Measurements from ENCODE around the gene DNAAF8.

Gene DNAAF8

DNA sequence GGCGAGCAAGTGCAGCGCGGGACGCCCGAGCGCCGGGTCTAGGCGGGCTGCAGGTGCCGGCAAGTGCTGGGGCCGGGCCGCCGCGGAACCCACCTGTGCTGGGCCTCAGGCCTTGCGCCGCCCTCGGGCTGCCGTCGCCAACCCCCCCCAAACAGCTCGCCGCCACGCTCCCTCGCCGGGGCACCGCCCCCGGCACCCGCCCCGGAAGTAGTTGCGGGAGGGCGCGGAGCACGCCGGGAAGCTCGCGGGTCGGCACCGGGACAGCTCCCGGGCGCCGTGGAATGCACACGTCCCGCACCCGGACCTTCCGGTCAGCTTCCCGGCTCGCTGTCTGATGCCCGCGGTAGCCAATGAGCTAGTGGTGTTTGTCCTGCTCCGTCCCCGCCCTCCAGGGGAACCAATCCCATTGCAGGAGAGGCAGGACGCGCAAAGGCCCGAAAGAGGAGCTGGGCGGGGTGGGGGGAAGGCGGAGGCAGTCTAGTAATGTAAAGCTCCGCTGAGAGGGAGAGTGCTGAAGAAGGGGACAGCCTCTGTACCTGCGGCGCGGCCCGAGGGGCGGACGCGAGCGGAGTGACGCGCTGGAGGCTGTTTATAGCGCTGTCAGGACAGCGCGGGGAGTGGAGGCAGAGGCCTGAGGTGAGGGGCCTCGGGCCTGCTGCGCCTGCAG is at the start of gene DNAAF8, which contains the start of gene ANKS3:
TSS of gene DNAAF8 (plus strand) at position 475 of the 667 bp plus-strand sequence. CDS start 1,978 bp downstream, outside the sequence.
TSS of gene ANKS3 (minus strand) at position 209 of the 667 bp plus-strand sequence. CDS start 4,122 bp downstream, outside the sequence.
- peak; percentile 64 to 82 for DNase-seq (ENCODE audit: low read depth in 2 of 2)

DNA sequence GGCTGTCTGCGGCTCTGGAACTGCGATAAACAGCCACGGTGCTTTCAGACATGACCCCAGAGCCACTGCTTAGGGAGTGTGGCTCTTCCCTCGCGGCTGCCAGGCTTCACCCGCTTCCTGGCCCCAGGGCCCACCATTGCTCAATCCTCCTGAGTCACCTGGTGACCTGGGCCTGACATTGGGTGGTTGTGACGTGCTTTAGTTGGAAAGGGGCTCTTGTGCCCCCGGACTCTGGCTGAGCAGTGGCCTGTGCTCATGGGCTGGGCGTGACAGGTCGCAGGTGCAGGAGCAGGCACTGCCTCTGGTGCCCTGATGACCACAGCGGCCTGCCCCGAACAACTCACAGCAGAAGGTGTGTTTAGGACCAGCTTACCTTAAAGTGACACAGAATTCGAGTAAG is 49.6 kb upstream of the DNAAF8 start:
- no peak for DNase-seq (ENCODE audit: low read depth in 2 of 2)

DNA sequence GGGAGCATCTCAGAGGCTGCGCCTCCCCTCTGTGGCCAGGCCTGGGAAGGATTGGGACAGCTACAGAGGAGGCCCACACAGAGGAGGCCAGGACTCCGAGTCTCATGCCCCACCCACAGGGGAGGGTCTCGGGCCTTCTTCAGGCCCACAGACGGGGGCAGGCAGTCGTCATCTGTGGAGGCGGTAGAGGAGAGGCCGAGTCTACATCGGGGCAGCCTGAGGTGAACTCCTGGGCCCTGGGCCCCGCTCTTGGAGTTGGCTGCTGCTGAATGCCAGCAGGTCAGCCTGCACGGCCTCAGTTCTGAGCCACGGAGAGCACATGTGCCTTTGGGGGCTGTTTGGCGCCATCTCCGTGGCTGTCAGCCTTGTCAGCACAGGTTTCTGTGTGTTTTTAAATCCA is 49.0 kb upstream of the DNAAF8 start:
- no peak for DNase-seq (ENCODE audit: low read depth in 2 of 2)

DNA sequence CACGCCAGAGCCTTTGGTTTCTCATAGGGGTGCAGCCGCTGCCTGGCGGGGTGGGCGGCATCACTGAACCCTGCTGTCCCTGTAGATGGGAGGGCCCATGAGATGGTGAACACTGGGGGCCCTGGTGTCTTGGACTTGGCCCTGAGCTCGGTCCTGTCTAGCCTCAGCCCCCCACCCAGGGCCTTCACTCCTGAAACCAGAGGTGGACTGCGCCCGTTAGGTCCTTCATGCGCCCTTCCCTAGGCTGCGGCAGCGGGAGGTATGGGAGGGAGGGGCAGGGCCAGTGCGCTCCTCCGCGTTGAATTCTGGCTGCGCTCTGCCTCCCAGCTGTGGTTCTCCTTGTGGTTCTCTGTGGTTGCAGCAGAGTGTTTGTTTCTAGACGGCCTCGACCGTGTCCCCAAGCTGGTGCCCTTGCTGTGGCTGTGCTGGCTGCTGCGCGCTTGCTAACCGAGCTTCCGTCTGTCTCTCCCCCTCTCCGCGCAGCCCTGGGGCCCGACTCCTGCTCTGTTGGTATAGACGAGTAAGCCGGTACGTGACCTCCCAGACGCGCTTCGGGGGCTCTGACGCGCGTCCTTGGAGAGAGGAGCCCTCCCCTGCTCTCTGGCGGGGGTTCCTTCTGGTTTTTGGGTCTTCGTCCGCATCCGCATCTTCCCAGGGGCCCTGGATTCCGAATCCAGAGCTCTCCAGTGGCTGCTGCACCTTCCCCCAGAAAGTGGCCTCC is 48.4 kb upstream of the DNAAF8 start:
- DNase-seq (ENCODE audit: low read depth in 2 of 2): no peak

DNA sequence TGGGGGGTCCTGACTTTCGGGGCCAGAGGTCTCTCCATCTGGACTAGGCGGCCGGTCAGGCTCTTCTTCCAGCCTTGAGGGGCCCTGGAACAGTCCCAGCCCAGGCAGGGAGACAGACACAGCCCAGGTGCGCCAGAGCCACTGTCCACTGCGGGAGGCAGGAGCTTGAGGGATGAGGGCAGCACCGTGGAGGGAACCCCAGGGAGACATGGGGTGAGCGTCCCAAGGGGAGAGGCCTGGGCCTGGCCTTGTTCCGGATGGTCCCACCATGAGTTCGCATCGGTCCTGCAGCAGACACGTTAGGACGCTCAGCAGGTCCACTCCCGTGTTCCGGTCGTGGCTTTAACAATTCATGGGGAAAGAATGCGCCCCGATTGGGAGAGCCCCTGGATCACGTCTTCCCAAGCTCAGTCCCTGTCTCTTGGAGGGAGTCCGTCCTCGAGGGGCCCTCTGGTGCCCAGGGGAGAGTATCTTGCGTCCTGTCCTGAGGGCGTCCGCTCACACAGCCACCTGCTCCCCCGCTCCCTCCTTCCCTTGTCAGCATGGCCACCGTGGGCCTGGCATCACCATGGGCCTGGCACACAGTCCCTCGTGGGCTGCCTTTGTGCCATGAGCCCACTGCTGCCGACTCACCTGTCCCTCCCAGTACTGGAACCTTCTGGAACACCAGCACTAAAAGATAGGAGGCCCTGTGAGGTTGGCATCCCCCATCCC is 47.7 kb upstream of the DNAAF8 start:
- DNase-seq (ENCODE audit: low read depth in 2 of 2): no peak

DNA sequence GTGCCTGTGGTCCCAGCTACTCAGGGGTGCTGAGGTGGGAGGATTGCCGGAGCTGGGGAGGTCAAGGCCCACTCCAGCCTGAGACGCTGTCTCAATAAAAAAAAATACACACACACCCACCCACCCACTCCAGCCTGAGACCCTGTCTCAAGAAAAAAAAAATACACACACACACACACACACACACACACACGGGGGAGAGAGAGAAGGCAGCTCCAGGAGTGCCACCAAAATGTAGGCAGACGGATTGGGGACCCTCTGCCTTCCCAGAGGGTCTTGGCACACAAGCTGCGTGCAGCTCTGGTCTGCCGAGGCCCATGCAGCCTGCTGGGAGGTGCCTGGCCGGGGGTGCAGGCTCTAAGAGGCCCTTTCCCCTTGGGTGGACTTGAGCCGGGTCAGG is 46.9 kb upstream of the DNAAF8 start:
- no peak for DNase-seq (ENCODE audit: low read depth in 2 of 2)

DNA sequence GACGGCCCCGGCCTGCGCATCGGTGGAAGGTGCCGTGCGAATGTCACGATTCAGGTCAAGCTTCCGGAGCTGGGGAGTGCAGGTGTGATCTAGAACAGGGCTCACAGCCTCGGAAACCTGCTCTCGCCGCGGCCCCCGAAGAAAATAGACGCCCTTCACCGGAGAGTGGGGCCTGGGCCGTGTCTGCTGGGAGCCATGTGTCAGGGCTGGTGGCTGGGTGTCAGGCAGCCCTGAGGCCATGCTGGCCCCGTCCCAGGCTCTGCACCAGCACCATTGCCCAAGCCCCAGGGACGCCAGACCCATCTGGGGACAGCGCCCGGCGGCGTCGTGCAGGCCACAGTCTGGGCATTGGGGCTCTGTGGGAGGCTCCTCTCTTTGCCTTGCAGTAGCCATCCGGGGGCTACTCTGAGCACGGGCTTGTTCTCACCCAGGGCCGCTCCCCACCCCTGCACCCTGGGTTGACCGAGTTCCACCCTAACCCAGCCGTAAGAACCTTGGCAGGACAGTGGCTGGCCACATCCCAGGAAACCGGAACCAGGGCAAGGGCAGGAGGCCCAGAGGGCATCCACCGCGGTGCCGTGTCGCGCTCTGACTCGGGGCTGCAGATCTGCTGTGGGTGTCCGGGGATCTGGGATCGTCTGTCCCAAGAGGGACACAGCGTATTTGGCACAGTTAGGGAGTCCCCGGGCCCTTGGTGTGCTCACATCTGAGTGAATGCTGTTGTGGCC is 46.2 kb upstream of the DNAAF8 start:
- no peak for DNase-seq (ENCODE audit: low read depth in 2 of 2)

DNA sequence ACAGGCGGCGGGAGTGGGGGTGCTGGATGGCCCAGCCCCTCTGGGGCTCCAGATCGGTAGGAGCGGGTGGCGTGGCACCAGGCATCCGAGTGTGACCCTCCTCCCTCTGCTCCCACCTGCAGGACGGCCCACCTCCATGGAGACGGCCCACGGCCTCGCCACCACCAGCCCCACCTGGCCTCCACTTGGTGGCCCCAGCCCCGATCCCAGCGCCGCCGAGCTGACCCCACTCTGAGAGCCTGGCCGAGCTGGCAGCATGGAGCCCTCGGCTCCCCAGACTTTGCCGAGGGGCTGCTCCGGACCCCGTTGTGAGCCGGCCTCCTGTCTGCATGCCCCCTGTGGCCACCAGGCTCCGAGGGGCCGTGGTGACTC is 45.7 kb upstream of the DNAAF8 start:
- no peak for DNase-seq (ENCODE audit: low read depth in 2 of 2)

DNA sequence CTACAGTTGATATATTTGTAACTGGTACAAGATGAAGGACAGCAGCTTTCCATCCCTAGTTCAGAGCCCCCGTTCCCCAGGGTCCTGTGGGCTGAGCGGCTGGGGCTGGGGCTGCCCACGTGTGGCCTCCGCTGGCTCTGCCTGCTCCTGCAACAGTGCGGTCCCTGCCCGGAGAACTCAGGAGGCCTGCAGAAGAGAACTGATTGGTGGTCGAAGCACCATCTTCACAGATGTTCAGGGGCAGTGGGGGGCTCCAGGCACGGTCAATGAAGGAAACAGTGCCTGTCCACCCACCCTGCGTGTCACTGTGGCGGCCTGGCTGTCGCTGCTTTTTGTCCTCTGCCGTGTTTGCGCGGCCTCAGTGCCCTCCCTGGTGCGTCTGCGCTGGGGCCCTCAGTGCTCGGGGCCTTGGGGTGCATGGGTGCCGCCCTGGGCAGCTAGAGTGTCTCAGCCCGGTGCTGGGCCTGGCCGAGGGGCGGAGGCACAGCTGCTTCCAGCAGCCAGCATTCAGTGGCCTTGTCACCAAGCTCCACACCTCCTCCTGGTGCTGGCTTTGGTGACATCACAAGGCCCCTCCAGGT is 45.2 kb upstream of the DNAAF8 start:
- DNase-seq (ENCODE audit: low read depth in 2 of 2): no peak

DNA sequence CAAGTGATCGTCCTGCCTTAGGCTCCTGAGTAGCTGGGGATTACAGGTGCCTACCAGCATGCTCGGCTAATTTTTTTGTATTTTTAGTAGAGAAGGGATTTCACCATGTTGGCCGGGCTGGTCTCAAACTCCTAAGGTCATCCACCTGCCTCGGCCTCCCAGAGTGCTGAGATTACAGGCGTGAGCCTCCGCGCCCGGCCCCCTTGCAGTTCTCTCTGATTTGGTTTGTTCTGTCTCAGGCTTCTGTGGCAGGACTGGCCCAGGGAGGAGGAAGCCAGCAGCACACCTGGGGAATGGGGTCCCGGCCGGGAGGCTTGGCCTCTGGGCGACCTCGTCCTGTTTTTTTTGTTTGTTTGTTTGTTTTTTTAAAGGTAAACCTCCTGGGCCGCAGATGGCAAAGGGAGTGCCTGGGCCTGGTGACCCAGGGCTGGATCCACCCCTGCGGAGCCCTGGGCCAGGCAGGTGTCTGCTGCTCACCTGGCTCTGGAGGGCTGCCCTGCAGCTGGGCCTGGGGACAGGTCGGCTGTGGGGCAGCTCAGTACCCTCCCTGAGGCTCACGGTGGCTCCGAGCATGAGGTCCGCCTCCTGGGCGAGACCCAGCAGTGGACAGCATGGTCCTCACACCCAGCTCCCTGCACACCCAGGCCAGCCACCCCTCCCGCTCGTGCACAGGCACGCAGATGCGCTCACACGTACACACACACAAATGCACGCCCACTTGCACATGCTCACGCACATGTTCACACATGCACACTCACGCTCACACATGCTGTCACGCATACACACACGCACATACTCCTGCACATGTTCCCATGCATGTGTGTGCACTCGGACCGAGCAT is 44.3 kb upstream of the DNAAF8 start:
- DNase-seq (ENCODE audit: low read depth in 2 of 2): no peak

DNA sequence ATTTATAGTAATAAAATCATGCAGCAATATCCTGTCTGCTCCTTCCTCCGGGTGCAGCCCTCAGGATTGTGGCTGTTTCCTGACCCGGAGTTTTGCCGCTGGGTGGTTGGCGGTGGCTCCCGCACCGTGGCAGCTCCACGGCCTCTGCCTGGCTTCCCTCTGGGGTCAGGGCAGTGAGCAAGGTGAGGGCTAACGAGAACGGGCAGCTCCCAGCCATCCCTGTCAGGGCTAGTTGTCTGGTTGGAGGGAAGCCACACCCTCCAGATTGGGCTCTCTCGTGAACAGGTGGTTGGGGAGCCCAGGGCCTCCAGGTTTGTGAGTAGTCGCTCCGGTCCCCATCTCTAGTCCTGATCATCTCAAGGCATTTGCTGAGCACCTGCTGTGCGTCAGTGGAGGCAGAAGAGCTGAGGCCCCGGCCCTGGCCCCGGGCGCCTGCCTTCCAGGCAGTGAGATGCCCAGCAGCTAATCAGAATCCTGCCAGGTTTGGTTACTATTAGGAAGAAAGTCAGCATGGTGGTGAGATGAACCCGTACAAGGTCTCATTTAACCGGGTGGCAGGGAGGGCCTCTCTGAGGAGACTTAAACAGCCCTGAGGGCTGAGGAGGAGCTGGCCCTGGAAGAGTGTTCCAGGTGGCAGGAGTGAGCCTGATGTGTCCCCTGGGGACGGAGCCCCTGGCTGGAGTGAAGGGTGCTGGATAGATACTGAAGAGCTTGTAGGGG is 43.2 kb upstream of the DNAAF8 start:
- no peak for DNase-seq (ENCODE audit: low read depth in 2 of 2)

DNA sequence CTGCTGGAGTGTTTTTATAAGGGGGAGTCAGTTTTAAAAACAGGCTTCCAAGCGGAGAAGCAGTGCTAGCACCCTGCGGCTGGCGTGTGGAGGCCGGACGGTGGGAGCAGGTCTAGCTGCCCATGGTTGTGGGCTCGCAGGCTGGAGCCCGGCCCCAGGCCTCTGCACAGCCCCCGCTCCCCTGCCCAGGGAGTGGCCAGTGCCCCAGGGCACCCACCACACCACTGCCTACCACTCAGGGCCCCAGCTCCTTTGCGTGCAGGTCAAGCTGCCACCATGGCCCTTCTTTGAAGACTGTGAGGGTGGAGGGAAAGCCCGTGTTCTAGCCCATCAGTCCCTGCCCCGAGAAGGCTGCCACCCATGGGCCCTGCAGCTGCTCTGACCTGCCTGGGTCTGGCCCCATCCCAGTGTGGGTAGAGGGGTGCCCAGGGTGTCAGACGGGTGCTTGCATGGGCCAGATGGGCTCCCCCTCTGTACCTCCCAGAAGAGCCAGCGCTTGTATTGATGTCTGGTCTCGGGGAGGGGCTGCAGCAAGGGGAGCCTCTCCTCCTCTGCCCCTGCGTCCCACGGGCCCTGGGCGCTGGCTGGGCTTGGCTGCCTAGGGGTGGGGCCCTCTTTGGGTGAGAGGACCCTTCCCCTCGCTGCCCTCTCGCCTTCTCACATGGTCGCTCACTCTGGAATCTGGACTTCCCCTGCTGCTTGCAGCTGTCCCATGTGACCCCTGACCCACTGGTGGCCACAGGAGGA is 42.5 kb upstream of the DNAAF8 start:
- no peak for DNase-seq (ENCODE audit: low read depth in 2 of 2)

DNA sequence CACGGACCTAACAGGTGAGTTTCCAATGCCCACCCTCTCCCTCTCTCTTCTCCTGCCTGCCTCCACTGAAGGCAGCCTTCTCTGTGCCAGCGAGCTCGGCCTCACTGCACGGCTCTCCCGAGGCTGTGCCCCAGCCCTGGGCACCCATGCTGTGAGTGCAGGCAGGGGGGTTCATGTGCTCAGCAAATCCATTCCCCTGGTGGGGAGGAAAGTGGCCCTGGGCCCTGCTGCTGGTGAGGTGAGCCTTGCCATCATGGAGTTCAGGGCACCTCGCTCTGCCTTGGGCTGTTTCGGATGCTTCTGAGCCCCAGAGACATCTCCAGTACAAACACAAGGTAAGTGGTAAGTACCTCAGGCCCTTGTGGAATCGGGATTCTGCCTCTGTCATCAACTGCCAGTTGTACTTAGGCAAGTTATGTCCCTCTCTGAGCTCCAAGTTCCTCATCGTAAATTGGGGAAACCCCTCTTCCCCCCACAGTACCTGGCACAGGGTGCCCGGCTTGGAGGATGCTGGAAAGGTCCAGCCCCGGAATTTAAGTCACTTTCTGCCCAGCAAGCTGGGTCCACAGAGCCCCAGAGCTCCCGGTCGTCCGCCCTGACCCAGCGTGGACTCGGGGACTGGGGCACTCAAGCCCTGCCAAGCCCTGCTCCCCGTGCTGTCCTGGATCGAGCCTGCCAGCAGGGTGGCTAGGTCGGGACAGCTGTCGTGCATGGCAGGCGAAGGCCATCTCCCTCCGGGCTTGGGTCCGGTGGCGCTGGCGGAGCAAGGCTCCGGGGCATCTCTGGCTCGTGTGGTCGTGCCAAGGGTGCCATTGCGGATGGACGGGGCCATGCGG is 41.7 kb upstream of the DNAAF8 start:
- DNase-seq (ENCODE audit: low read depth in 2 of 2): no peak

DNA sequence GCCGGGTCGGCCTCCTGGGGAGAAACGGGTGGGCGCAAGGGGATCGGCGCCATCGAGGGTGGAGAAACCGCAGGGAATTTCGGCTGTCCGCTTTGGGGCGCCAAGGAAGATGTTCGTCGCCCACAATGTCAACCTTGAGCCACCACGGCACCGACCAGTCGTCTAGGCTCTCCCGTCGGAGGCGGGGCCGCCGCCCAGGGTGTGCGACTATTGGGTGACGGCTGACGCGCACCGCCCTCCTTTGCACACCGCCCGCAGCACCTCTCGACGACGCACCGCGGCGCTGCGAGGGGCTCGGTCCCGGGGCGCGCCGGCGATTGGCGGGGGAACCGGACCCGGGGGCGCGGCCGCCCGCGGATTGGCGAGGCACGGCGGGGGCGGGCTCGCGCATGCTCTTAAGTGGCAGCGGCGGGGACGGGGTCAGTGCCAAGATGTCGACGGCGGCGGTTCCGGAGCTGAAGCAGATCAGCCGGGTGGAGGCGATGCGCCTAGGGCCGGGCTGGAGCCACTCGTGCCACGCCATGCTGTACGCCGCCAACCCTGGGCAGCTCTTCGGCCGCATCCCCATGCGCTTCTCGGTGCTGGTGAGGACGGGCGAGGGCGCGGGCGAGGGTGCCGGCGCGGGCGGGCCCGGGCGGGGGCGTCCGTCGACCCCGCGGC is 40.9 kb upstream of the DNAAF8 start, which contains the start of gene NUDT16L1:
TSS of gene NUDT16L1 (plus strand) at position 267 of the 660 bp plus-strand sequence. CDS start at position 432, 165 bp downstream.
- DNase-seq (ENCODE audit: low read depth in 2 of 2): peak; percentile 96

DNA sequence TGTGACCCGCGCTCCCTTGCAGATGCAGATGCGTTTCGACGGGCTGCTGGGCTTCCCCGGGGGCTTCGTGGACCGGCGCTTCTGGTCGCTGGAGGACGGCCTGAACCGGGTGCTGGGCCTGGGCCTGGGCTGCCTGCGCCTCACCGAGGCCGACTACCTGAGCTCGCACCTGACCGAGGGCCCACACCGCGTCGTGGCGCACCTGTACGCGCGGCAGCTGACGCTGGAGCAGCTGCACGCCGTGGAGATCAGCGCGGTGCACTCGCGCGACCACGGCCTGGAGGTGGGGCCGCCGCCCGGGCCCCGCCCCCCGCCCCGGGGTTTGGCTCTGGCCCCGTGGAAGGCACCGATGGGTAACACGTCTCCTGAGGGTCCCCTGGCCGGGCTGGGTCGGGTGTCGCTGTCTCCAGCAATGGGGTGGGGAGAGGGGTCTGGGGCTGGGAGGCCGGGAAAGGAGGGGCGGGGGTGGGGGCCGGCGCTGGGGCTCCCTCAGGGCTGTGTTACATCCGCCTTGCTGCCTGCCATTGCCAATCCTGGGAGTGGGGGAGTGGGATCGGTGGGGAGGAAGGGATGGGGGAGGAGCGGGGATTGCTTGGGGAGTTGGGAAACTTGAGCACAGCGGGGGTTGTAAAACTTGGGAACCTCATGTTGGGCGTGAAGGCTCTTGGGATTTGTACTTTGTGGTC is 40.2 kb upstream of the DNAAF8 start:
- DNase-seq (ENCODE audit: low read depth in 2 of 2): peak in 1 of 2 donors; percentile 37

DNA sequence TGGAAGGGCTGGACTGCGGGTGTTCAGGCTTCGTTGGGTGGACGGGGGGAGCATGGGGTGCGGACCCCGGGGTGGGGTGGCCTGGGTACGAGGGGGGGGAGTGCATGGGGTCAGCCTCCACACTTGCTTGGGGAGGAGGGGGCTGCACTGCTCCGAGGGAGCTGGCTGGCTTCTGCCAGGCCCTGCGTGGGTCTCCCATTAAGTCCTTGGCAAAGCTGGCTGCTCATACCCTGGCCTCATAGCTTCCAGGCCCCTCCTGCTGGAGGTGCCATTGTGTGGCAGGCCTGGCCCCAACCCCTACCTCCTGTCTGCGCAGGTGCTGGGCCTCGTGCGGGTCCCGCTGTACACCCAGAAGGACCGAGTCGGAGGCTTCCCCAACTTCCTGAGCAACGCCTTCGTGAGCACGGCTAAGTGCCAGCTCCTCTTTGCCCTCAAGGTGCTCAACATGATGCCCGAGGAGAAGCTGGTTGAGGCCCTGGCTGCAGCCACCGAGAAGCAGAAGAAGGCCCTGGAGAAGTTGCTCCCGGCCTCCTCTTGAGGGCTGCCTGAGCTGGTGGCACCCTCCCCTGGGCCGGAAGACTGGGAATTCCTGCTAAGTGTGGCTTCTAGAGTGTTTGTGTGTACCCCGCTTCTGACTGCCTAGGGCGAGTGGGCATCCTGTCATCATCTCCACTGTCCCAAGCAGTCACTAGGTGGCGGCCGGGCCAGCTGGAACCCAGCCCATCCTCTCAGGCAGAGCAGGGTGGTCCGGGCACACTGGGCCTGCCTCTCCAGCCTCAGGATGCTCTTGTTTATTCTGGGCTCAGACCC is 39.5 kb upstream of the DNAAF8 start:
- no peak for DNase-seq (ENCODE audit: low read depth in 2 of 2)

Data from stimulated activated CD4-positive, alpha-beta T cell treated with anti-CD3 and anti-CD28 coated beads, Interleukin-4, amount 100 ng/mL, for 48 hours (primary cell).